T follicular helper cell (primary cell): ENCODE results near the gene NTN4.
"Not testable (repeated sequence)": the region's sequence is repeated elsewhere in the genome, so short reads cannot be mapped to it uniquely, and the experiment has no call there.

ENCODE experiments used
- DNase-seq: peaks from one replicate; pipeline ENCODE4 v3.0.0-alpha.2; 2020; ENCODE audit warnings: low read depth

The NTN4 gene

GRCh38 chr12:95710386-95710785 is 80.2 kb downstream of the NTN4 start:
- no peak for DNase-seq

GRCh38 chr12:95709152-95709551 is 81.4 kb downstream of the NTN4 start:
- DNase-seq: no peak

- no peak for DNase-seq
These were observed 85.4 kb downstream of the NTN4 start for GRCh38 chr12:95705143-95705542.

DNA sequence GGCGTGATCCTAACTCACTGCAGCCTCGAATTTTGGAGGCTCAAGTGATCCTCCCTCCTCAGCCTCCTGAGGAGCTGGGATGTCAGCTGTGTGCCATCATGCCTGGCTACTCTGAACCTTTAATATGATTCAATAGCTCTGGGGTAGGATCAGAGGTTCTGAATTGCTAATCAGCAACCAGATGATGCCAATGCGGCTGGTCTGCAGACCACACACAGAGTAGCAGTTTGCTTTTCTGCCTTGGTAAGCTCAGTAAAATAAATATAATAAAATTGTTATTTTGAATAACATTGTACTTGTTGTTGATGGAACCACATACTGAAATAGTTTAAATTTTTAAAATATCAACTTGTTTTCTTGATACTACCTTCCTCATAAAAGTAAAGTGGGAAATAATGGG is 86.6 kb downstream of the NTN4 start:
- DNase-seq: no peak

GRCh38 chr12:95701722-95702418 is 88.7 kb downstream of the NTN4 start:
- DNase-seq: no peak

DNA sequence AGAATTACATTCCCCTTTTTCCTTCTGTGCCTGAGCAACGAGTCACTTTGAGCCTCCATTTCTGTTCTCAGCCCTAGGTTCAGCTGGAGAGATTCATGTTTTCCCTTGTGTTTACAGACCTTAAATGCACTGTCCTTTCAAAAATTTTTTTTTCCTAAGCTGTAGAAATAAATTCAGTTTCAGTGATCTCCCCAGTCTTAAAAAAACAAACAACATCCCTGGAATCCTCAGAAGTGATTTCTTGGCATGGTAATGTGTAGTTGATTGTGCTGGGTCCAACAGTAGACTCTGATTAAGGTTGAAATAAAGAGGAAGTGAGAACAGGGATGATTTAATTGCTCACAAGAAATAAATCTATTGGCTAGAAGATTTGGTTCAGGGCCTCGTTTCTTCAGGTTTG is 89.3 kb downstream of the NTN4 start:
- no peak for DNase-seq

GRCh38 chr12:95700316-95700785 is 90.2 kb downstream of the NTN4 start:
- no peak for DNase-seq

- no peak for DNase-seq
These were observed 91.0 kb downstream of the NTN4 start for GRCh38 chr12:95699579-95699978.

DNA sequence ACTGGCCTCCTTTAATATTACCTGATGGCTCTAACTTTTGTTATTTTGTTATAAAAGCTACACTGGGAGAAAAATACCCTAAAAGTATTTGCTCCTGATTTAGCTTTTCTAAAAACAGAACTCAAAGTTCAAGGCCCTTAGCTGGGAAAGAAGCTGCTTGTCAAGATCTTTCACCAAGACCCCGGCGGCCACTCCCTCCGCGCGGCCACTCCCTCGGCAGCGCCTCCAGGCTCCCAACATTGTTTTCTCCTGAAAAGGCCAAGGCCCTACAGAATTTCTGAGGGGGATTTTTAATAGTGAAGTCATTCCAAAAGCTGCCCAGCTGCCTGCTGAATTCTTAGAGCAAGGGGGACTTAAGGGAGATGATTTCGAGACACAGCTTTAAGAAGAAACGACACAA is 96.4 kb downstream of the NTN4 start:
- DNase-seq: no peak

GRCh38 chr12:95693689-95694088 is 96.9 kb downstream of the NTN4 start:
- no peak for DNase-seq

DNA sequence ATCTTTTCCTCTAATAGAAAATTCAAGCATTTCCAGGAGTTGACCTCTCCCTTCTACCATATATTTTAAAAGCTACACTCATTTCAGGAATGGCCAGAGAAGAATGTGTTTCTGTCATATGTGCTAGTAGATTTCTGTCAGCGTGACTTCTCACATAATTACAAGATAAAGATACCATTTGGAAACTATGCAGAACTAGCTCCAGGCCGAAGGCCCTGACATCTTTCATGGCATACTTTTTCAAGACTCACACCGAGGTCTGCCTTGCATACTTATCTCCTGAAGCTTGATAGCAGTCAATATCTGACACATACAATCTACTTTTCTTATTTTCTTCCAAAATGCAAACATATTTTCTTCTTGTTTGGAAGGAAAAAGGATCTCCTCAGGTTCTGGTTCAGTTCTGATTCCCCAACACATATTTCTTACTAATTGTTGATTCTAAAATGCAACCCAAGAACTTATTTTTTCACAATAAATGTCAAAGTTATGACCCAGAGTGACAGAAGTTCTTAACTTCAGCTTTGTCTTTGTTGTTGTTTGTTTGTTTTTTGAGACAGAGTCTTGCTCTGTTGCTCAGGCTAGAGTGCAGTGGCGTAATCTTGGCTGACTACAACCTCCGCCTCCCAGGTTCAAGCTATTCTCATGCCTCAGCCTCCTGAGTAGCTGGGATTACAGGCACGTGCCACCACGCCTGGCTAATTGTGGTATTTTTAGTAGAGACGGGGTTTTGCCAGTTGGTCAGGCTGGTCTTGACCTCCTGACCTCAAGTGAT is 99.5 kb downstream of the NTN4 start:
- no peak for DNase-seq

DNA sequence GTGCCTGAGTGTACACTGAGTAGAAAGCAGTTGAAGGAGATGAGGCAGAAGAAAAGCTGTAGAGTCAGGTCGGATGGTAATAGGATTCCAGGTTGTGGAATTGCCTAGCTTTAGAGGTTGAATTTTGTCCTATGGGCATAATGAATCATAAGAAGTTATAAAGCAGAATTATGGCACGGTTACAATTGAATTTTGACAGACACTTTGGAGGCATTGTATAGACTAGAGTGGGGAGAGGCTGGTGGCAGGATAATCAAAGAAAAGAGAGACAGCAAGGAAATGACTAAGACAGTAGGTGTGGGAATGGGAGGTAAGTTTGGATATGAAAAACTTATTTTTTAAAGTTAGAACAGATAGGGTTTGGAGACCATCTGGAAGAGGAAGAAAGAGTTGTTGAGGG is 102.6 kb downstream of the NTN4 start:
- no peak for DNase-seq

DNA sequence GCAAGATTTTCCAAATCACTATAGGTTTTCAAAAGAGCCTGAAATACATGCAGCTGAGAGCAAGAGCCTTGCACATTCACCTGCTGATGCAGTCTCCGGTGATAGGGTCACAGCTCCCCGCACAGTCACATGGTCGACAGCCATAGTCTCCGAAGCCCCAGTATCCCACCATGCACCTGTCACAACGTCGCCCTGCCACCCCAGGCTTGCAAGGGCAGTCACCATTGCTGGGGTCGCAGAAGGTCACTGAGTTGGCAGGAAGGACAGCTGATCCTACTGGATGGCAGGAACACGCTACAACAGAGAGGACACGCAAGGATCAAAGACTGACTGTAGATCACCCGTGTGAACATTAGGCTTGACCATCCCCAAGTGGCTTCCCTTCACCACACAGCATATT is 107.1 kb downstream of the NTN4 start:
- no peak for DNase-seq

GRCh38 chr12:95681210-95681765 is 109.3 kb downstream of the NTN4 start:
- DNase-seq: no peak

- DNase-seq: no peak
These were observed 111.9 kb downstream of the NTN4 start for GRCh38 chr12:95678684-95679083.

DNA sequence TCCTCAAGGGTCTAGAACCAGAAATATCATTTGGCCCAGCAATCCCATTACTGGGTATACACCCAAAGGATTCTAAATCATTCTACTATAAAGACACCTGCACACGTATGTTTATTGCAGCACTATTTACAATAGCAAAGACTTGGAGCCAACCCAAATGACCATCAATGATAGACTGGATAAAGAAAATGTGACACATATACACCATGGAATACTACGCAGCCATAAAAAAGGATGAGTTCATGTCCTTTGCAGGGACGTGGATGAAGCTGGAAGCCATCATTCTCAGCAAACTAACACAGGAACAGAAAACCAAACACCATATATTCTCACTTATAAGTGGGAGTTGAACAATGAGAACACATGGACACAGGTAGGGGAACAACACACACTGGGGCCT is 112.8 kb downstream of the NTN4 start:
- DNase-seq: not testable (repeated sequence)

DNA sequence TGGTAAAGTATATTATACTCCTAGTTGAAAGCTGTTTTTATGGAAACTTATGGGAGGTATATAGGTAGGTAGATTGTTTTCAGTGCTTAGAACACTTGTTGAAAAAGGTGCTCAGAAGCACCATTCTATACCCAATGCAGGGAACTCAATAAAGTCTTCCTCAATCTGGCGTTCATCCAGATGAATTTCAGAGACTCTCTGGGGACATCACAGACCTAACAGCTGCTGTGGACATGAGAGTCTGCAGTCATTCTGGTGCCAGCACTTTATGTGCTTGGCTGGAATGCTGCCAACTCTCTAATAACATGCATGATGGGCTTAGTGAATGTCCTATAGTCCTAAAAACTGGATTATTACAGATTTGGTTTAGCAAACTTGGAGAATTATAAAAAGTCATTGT is 115.9 kb downstream of the NTN4 start:
- no peak for DNase-seq

GRCh38 chr12:95674163-95674562 is 116.4 kb downstream of the NTN4 start:
- no peak for DNase-seq

- no peak for DNase-seq
These were observed 117.0 kb downstream of the NTN4 start for GRCh38 chr12:95673576-95673975.

- DNase-seq: no peak
These were observed 118.4 kb downstream of the NTN4 start for GRCh38 chr12:95672166-95672565.

- DNase-seq: no peak
These were observed 119.3 kb downstream of the NTN4 start for GRCh38 chr12:95671265-95671664.

- DNase-seq: no peak
These were observed 127.0 kb downstream of the NTN4 start for GRCh38 chr12:95663525-95663924.

DNA sequence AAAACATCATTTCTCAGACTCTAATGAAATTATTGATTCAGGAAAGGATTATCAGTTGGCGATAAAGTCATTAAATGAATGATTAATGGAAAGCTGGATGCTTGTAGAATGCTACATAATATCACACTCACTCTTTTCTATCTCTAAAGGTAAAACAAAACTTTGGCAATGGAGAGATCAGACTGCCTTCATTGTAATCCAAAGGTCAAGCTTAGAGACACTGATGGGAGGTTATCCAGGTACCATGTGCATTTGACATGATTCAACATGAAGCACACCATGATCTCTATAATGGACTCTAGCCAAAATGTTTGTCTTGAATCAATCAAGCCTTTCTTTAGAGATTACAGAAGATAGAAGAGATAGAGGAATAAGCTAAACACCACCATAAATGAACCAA is 129.2 kb downstream of the NTN4 start:
- DNase-seq: no peak
